ENCODE measurements around the gene NOP16.

Gene NOP16

DNA sequence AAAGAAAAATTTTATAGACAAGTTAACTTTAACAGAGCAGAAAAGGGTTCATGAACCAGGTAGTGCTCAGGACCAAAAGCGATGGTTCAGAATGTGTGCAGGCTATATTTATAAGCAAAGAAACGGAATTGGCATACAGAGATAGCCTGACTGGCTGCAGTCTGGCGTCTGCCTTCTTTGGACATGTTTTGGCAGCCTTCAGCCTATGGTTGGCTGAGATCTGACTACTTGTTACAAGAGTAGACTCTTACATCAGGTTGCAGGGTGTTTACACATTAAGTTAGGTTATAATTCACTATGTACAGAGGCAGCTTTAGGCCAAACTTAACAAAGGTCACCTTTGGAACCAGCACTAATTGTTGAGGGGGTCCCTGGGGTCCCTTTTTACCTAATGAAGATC lies 7.0 kb downstream of the NOP16 start:
- TF ChIP-seq, protein P1, sequence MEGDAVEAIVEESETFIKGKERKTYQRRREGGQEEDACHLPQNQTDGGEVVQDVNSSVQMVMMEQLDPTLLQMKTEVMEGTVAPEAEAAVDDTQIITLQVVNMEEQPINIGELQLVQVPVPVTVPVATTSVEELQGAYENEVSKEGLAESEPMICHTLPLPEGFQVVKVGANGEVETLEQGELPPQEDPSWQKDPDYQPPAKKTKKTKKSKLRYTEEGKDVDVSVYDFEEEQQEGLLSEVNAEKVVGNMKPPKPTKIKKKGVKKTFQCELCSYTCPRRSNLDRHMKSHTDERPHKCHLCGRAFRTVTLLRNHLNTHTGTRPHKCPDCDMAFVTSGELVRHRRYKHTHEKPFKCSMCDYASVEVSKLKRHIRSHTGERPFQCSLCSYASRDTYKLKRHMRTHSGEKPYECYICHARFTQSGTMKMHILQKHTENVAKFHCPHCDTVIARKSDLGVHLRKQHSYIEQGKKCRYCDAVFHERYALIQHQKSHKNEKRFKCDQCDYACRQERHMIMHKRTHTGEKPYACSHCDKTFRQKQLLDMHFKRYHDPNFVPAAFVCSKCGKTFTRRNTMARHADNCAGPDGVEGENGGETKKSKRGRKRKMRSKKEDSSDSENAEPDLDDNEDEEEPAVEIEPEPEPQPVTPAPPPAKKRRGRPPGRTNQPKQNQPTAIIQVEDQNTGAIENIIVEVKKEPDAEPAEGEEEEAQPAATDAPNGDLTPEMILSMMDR (IDR thresholded peaks at IDR 0.05; ENCODE audit: borderline replicate concordance, insufficient read depth, low read depth, low read length), result no peak
- no peak overlapping the region for H3K4me3 ChIP-seq (ENCODE audit: low read depth, low read length)

DNA sequence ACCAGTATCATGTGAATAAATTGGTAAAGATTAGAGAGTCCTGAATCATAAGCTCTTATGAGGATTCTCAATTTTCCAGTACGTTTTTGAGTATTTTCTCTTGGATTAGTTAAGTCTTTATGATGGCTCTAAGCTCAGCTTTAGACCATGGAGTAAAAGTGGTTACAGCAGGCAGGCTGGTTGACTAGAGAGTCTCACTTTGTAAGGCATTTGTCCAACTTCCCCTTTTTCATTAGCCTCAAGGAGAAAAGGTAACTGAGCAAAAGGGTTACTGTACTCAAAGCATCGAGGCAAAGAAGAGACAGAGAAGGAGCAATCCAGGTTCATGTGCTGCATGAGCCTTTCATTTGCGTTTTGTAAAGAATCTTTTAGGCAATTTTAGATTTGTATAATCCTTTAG lies 8.5 kb downstream of the NOP16 start:
- TF ChIP-seq, protein P1 (IDR thresholded peaks at IDR 0.05; ENCODE audit: borderline replicate concordance, insufficient read depth, low read depth, low read length), result no peak
- no peak overlapping the region for H3K4me3 ChIP-seq (ENCODE audit: low read depth, low read length)

DNA sequence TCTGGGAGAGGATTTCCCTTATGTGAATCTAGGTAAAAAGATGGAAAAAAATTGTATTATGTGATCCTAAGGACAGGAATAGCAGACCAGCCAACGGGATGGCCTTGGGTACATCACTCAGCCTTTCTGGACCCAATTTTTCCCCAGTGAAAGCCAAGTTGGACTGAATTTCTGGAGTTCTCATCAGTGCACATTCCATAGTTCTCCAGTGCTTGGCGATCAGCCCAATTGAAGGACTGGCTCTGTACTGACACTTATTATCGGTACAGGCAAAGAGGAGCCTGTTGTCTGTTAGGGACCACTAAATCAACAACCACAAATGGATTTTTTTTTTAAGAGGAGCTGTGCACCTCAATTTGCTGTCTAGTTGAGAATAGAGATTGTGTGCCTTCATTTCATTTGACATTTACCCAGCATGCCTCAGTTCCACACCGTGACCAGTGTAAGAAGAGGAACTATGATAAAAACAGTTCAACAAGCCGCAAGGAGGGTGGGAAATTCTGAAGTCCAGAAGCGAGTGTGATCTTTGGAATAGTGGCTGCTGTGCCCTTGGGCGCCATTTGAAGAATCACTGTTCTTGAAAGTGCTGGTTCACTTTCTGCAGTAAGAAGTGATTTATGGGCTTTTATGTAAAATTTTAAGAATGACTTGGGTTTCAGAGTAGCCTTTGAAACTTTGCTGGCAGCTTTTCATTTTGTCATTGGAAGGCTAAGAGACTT lies 15.1 kb downstream of the NOP16 start:
- TF ChIP-seq, protein P1 (IDR thresholded peaks at IDR 0.05; ENCODE audit: borderline replicate concordance, insufficient read depth, low read depth, low read length), result no peak
- no peak overlapping the region for H3K4me3 ChIP-seq (ENCODE audit: low read depth, low read length)

DNA sequence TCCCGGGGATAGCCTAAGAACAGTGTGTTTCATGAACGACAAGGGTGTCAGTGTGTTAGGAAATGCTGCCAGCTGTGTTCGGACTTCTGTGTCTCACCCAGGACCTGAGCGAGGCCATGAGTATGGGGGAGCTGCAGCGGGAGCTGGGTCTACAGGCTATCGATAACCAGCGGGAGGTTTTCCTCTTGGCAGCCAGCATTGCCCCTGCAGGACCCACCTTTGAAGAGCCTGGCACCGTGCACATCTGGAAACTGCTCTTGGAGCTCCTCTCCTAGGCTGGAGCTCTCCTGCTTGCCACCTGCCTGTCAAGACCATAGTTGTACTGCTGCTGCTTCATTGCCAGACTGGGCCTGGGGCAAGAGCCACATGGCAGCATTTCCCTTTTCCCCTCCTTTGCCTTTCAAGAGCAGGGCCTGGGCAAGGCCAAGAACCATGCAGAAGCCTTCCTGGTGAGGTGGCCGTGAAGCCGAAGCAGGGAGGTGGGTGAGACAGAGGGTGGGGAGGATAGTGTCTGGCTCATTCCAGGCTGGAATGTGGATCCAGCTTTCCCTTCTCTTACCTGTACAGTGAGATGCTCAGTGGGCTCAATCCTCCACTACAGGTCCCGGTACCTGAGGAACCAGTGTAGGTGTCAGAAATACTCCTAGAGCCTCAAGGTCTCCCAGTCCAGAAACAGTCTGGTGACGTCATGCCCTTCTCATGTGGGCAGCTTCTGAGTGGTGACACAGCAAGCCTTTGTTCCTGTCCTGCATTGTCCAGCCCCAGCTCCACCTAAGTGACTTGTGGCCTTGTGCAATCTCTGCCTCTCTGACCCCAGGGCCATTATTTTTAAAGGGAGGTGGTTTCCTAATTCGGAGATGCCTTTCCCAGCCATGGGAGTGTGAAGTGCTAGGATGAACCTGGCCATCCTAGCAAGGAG lies 16.5 kb downstream of the NOP16 start:
- no peak overlapping the region for H3K4me3 ChIP-seq (ENCODE audit: low read depth, low read length)
- TF ChIP-seq, protein P1 (IDR thresholded peaks at IDR 0.05; ENCODE audit: borderline replicate concordance, insufficient read depth, low read depth, low read length), result no peak

DNA sequence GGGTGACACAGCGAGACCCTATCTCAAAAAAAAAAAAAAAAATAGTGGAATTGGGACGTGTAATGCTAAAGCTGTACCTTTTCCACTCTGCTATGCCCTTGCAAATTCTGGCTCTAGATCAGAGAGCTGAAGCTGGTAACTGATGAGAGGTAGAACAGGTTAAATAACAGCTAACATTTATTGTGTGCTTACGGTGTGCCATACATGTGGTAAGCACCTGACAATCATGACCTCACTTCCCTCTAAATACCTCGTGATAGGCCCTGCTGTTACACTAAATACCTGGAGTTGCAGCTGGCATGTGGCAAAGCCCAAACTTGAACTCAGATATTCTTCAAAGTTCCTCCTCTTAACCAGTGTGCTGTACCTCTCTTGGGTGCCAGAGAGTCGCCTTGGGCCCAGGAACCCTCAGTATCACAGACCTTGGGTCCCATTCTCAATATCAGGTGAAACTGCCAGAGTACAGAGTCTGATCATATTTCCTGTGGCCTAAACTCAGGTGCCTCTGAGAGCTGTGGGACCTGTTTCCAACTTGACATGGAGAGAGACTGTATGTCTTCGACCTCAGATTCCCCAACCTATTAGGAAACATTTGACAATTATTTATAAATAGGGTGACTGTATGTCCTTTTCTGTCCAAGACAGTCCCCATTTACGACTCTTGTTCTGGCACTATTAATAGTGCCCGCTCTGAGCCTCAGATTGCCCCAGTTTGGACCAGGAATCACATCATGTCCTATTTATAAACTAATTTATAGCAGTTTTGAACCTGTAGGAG lies 18.3 kb downstream of the NOP16 start:
- TF ChIP-seq, protein P1 (IDR thresholded peaks at IDR 0.05; ENCODE audit: borderline replicate concordance, insufficient read depth, low read depth, low read length), result no peak
- no peak overlapping the region for H3K4me3 ChIP-seq (ENCODE audit: low read depth, low read length)

DNA sequence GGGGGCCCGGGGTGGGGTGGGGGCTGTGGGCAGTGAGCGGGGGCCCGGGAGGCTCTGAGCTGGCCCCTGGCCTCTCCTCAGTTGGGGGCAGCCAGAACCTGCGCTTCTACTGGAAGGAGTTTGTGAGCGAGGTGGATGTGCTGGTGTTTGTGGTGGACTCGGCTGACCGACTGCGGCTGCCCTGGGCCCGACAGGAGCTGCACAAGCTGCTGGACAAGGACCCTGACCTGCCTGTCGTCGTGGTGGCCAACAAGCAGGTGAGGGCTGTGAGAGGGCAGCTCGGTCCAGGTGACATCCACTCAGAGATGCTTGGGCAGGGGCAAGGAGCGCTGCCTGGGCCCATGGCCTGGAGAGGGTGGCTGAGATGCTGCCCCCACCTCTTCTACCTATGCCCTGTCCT lies 19.7 kb downstream of the NOP16 start:
- no peak overlapping the region for H3K4me3 ChIP-seq (ENCODE audit: low read depth, low read length)
- TF ChIP-seq, protein P1 (IDR thresholded peaks at IDR 0.05; ENCODE audit: borderline replicate concordance, insufficient read depth, low read depth, low read length), result no peak
